ENCODE data around the gene ROR2. TPM values are rescaled to one million over a fixed set of nuclear protein-coding genes. Genes with fewer than 3 reads are reported as not detected.

Gene ROR2
- total and polyA plus RNA-seq, 2 of the 13 experiments (the other 11 are each of a cell fraction or from before 2014, with no cell fraction given), result not detected

DNA sequence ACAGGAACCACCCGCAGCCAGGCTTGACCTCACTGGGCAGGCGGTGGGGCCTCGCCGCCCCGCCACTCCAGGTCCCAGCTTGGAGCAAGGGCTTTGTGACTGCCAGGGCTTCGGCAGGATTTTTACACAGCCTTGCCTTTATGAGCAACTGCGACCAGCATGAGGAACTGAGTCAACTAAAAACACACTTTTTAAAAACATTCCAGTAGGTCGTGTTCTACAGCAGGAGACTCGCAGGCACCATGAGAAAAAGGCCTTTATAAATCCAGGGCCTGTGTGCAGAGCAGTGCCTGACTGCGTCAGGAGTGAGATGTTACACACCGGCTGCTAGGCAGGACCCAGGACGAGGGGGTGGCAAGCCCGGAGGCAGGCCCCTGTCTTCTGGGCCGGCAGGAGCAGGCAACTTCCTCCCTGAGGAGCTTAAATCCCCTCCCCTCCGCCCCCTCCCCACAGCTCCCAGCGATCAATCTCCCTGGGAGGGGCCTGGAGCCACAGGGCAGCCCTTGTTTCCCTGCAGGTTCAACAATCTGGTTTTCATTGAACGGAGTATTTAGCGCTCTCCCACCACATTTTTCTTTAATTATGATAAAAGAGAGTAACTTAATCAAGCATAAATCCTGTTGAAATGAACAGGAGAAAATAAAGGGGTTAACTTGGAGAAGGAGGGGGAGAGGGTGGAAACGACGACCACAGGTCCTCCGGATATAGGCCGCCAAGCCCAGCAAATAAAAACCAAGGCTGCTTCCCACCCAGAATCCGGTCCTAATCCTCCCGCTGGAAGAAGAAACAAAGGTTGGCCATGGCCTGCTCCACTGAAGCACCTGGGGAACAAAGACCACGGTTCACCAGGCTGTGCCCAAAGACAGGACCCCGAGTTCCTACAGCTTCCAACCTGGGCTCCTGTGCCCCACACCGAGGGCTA is 92.5 kb downstream of the ROR2 start:
- CTCF ChIA-PET (ENCODE audit: low intra/inter-chr PET ratio, low total read pairs), result no interaction called here
- Histone ChIP-seq H2AFZ (ENCODE audit: low read length) (no peak overlapping the region), H3K27ac (ENCODE audit: extremely low read length, insufficient read depth, low read length) (no peak overlapping the region), H3K9ac (ENCODE audit: insufficient read depth, low read depth, low read length) (no peak overlapping the region), H3K4me1 (ENCODE audit: insufficient read depth, low read length) (no peaks in the 10 kb centered on the region), H3K9me3 (ENCODE audit: low read length) (no peaks in the 10 kb centered on the region), H3K4me2 (ENCODE audit: low read depth, low read length) (no peak overlapping the region), H4K20me1 (ENCODE audit: insufficient read depth, low read length) (no peaks in the 10 kb centered on the region), H3K27me3 (ENCODE audit: control insufficient read depth in 1 of 2, insufficient read depth in 2 of 2, low read length in 2 of 2) (peaks cover 0 to 60% of the 10 kb centered on the region in 2 experiments), H3K79me2 (ENCODE audit: insufficient read depth, low read length) (no peaks in the 10 kb centered on the region), H3K4me3 (replicated peaks in 1 of 3; ENCODE audit: insufficient read depth in 1 of 3, low read depth in 2 of 3, low read length in 3 of 3) (no peak overlapping the region), H3K36me3 (replicated peaks in 1 of 2; ENCODE audit: control insufficient read depth in 1 of 2, insufficient read depth in 2 of 2, low read length in 2 of 2) (no peaks in the 10 kb centered on the region)
- in situ Hi-C loops (cut with HindIII; ENCODE audit: extremely low pct_ligation_motif_present, low pct_unique_long_range_greater_than_20kb) (no loop called here), intact Hi-C loops (cut with micrococcal nuclease; ENCODE audit: unreplicated experiment) (no loop called here)
- no TSS peak for BruUV-seq (replicated peaks)
- no peak for ATAC-seq
- no peak for FAIRE-seq
- POLR2A ChIA-PET, result no interaction called here
- no peak for DNase-seq (ENCODE audit: low spot score)
- WGBS (ENCODE audit: low lambda C conversion rate), result 37% methylated on average over 15 of the region's 27 CpGs
- TF ChIP-seq, protein P1, sequence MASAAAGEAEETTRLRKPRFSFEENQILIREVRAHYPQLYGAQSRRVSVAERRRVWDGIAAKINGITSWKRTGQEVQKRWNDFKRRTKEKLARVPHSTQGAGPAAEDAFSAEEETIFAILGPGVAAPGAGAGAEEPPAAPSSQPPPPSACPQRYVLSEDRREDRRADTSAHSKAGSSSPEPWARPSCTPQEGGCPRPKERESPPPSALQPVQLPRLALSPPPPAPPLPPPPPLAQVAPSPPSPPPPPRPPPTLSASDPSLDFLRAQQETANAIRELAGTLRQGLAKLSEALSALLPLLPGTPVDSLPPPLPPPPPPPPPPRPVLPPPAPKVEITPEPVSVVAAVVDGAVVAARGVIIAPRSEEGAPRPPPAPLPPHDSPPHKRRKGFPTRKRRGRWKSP (CRISPR knock-in tag; IDR thresholded peaks at IDR 0.05), result no peak
- TF ChIP-seq KAT8 (CRISPR knock-in tag; IDR thresholded peaks at IDR 0.05) (no peak), ZNF3 (CRISPR knock-in tag; IDR thresholded peaks at IDR 0.05) (no peak), AHR (CRISPR knock-in tag; IDR thresholded peaks at IDR 0.05) (no peak), FOXK1 (CRISPR knock-in tag; IDR thresholded peaks at IDR 0.05; ENCODE audit: borderline replicate concordance, low read depth) (no peak), HES4 (CRISPR knock-in tag; IDR thresholded peaks at IDR 0.05; ENCODE audit: borderline replicate concordance) (no peak), ZNF614 (CRISPR knock-in tag; IDR thresholded peaks at IDR 0.05; ENCODE audit: borderline replicate concordance) (no peak)
- TF ChIP-seq, protein P2, sequence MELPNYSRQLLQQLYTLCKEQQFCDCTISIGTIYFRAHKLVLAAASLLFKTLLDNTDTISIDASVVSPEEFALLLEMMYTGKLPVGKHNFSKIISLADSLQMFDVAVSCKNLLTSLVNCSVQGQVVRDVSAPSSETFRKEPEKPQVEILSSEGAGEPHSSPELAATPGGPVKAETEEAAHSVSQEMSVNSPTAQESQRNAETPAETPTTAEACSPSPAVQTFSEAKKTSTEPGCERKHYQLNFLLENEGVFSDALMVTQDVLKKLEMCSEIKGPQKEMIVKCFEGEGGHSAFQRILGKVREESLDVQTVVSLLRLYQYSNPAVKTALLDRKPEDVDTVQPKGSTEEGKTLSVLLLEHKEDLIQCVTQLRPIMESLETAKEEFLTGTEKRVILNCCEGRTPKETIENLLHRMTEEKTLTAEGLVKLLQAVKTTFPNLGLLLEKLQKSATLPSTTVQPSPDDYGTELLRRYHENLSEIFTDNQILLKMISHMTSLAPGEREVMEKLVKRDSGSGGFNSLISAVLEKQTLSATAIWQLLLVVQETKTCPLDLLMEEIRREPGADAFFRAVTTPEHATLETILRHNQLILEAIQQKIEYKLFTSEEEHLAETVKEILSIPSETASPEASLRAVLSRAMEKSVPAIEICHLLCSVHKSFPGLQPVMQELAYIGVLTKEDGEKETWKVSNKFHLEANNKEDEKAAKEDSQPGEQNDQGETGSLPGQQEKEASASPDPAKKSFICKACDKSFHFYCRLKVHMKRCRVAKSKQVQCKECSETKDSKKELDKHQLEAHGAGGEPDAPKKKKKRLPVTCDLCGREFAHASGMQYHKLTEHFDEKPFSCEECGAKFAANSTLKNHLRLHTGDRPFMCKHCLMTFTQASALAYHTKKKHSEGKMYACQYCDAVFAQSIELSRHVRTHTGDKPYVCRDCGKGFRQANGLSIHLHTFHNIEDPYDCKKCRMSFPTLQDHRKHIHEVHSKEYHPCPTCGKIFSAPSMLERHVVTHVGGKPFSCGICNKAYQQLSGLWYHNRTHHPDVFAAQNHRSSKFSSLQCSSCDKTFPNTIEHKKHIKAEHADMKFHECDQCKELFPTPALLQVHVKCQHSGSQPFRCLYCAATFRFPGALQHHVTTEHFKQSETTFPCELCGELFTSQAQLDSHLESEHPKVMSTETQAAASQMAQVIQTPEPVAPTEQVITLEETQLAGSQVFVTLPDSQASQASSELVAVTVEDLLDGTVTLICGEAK (IDR thresholded peaks at IDR 0.05), result no peak
- TF ChIP-seq, protein P2 (CRISPR knock-in tag; IDR thresholded peaks at IDR 0.05), result no peak
- TF ChIP-seq, protein P3, sequence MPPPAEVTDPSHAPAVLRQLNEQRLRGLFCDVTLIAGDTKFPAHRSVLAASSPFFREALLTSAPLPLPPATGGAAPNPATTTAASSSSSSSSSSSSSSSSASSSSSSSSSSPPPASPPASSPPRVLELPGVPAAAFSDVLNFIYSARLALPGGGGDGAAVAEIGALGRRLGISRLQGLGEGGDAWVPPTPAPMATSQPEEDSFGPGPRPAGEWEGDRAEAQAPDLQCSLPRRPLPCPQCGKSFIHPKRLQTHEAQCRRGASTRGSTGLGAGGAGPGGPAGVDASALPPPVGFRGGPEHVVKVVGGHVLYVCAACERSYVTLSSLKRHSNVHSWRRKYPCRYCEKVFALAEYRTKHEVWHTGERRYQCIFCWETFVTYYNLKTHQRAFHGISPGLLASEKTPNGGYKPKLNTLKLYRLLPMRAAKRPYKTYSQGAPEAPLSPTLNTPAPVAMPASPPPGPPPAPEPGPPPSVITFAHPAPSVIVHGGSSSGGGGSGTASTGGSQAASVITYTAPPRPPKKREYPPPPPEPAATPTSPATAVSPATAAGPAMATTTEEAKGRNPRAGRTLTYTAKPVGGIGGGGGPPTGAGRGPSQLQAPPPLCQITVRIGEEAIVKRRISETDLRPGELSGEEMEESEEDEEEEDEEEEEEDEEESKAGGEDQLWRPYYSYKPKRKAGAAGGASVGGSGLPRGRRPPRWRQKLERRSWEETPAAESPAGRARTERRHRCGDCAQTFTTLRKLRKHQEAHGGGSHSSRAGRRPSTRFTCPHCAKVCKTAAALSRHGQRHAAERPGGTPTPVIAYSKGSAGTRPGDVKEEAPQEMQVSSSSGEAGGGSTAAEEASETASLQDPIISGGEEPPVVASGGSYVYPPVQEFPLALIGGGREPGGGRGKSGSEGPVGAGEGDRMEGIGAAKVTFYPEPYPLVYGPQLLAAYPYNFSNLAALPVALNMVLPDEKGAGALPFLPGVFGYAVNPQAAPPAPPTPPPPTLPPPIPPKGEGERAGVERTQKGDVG (CRISPR knock-in tag; IDR thresholded peaks at IDR 0.05; ENCODE audit: borderline replicate concordance), result no peak
